CD8-positive, alpha-beta memory T cell (primary cell): Measurements from ENCODE around the gene HSF2BP. TPM values are rescaled to one million over a fixed set of nuclear protein-coding genes. Genes with fewer than 3 reads are reported as not detected.

Source experiments
- CTCF ChIA-PET: fragments of 350-600 bp; sonication (Branson Sonifier 250); formaldehyde crosslinking; loops from one replicate; lab custom pipeline; 2021; ENCODE audit warnings: antibody characterized with exemption; lab: Charles Lee
- POLR2A ChIA-PET: fragments of 350-600 bp; sonication (Branson Sonifier 250); formaldehyde crosslinking; loops from one replicate; lab custom pipeline; 2021; ENCODE audit warnings: antibody characterized with exemption; lab: Charles Lee
- DNase-seq, 5 donors: peaks; one replicate each; pipeline versions ENCODE4 v3.0.0 to v3.0.0-alpha.2; 2020 to 2022; ENCODE audit warnings: mixed read lengths in 1 of 5
- H3K27ac ChIP-seq: one replicate; pipeline ENCODE4 v1.7.0; 2013; ENCODE audit warnings: low read depth, mild to moderate bottlenecking, low read length, moderate library complexity
- H3K27me3 ChIP-seq: 2 replicates; pipeline ENCODE4 v1.7.0; 2013; ENCODE audit warnings: low read length, mild to moderate bottlenecking; ENCODE audit not compliant: insufficient read depth, poor library complexity, severe bottlenecking
- H3K36me3 ChIP-seq: 2 replicates; pipeline ENCODE4 v1.7.0; 2013; ENCODE audit warnings: mild to moderate bottlenecking, low read length, moderate library complexity; ENCODE audit not compliant: insufficient read depth
- H3K4me1 ChIP-seq: 2 replicates; pipeline ENCODE4 v1.7.0; 2013; ENCODE audit warnings: mild to moderate bottlenecking, low read length, moderate library complexity; ENCODE audit not compliant: insufficient read depth
- H3K4me3 ChIP-seq: 2 replicates; pipeline ENCODE4 v1.7.0; 2013; ENCODE audit warnings: mild to moderate bottlenecking, low read length
- H3K9me3 ChIP-seq: 2 replicates; pipeline ENCODE4 v1.7.0; 2013; ENCODE audit warnings: mild to moderate bottlenecking, low read length
- H3K27ac Mint-ChIP-seq, 8 donors: one replicate each; pipeline ENCODE4 v1.8.0; 2020 to 2021; ENCODE audit warnings: mixed read lengths in 8 of 8, mild to moderate bottlenecking in 6 of 8, inconsistent platforms in 3 of 8, moderate library complexity in 3 of 8
- H3K27me3 Mint-ChIP-seq, 2 donors: one replicate each; pipeline ENCODE4 v1.8.0; 2020 to 2021; ENCODE audit warnings: mixed read lengths in 2 of 2, mild to moderate bottlenecking in 1 of 2, moderate library complexity in 1 of 2
- H3K36me3 Mint-ChIP-seq, 3 donors: one replicate each; pipeline ENCODE4 v1.8.0; 2020 to 2021; ENCODE audit warnings: mixed read lengths in 3 of 3, inconsistent platforms in 1 of 3, mild to moderate bottlenecking in 1 of 3
- H3K4me1 Mint-ChIP-seq, 3 donors: one replicate each; pipeline ENCODE4 v1.8.0; 2020 to 2021; ENCODE audit warnings: mixed read lengths in 3 of 3, inconsistent platforms in 1 of 3, mild to moderate bottlenecking in 1 of 3
- H3K4me3 Mint-ChIP-seq, 7 donors: one replicate each; pipeline ENCODE4 v1.8.0; 2020 to 2021; ENCODE audit warnings: mixed read lengths in 7 of 7, mild to moderate bottlenecking in 6 of 7, moderate library complexity in 4 of 7, inconsistent platforms in 2 of 7
- H3K9me3 Mint-ChIP-seq, 5 donors: one replicate each; pipeline ENCODE4 v1.8.0; 2020 to 2022; ENCODE audit warnings: mixed read lengths in 5 of 5, mild to moderate bottlenecking in 3 of 5, moderate library complexity in 2 of 5, inconsistent platforms in 1 of 5
- polyA plus RNA-seq: library from polyadenylated mRNA; unstranded; fragments of 300-500 nt; fragmentation: Illumina TruSeq; gene quantifications from one replicate; pipeline ENCODE4 v1.2.3, GENCODE V29; 2021
- total RNA-seq, 2 experiments: library from RNA; stranded (reverse); gene quantifications; one replicate each; pipeline ENCODE4 v1.2.3, GENCODE V29; 2021

HSF2BP gene
- total RNA-seq (1 to 10 TPM in 1 of 2 experiments, under 1 TPM in 1; 0.53 to 1.4 TPM), polyA plus RNA-seq (0.28 TPM)

GRCh38 chr21:43659136-43660000, at the start of gene HSF2BP, which contains the start of gene RRP1B:
Gene HSF2BP, minus strand, starts transcription at chr21:43659488. Its CDS starts 1,392 bp downstream, at chr21:43658096.
Gene RRP1B, plus strand, starts transcription at chr21:43659560. Its CDS starts 105 bp downstream, at chr21:43659665.
- Mint-ChIP-seq H3K9me3 (no peaks in the 10 kb centered on the region), H3K27me3 (no peaks in the 10 kb centered on the region), H3K36me3 (peaks cover 0 to 31% (median 3%) of the 10 kb centered on the region in 3 donors), H3K4me3 (peak within 1 kb of the TSS; percentile 89 to 96 (median 94)), H3K4me1 (peaks cover 38 to 44% (median 40%) of the 10 kb centered on the region in 3 donors), H3K27ac (peak within 1 kb of the TSS; percentile 89 to 99 (median 96))
- H3K27ac ChIP-seq, result peak within 1 kb of the TSS; percentile 95
- peak within 1 kb of the TSS; percentile 100 for H3K4me3 ChIP-seq
- H3K9me3 ChIP-seq, result no peaks in the 10 kb centered on the region
- no peaks in the 10 kb centered on the region for H3K27me3 ChIP-seq
- POLR2A ChIA-PET, result interaction anchor here (0.5 to 0.6 kb wide), 2 partner anchors 99 to 229 kb away, joined by 4 read pairs; no protein-coding TSS in a partner anchor
- peaks cover 32% of the 10 kb centered on the region for H3K4me1 ChIP-seq
- CTCF ChIA-PET, result interaction anchor here (0.9 kb wide), 1 partner anchor 13 kb away, joined by 3 read pairs; no protein-coding TSS in a partner anchor
- H3K36me3 ChIP-seq, result peaks cover 5% of the 10 kb centered on the region
- peak; percentile 66 to 86 (median 80) for DNase-seq

GRCh38 chr21:43708745-43709381, 49.6 kb upstream of the HSF2BP start:
- H3K27me3 ChIP-seq, result no peaks in the 10 kb centered on the region
- ChIA-PET POLR2A (no interaction called here), CTCF (interaction anchor here (1.5 kb wide), 1 partner anchor 21 kb away, joined by 3 read pairs; no protein-coding TSS in a partner anchor)
- peaks cover 0 to 8% (median 0%) of the 10 kb centered on the region in 3 donors for H3K4me1 Mint-ChIP-seq
- no peaks in the 10 kb centered on the region for H3K27me3 Mint-ChIP-seq
- no peak overlapping the region for H3K27ac ChIP-seq
- H3K4me3 Mint-ChIP-seq, result no peak overlapping the region
- H3K9me3 Mint-ChIP-seq, result no peaks in the 10 kb centered on the region
- H3K4me3 ChIP-seq, result no peak overlapping the region
- no peaks in the 10 kb centered on the region for H3K4me1 ChIP-seq
- no peaks in the 10 kb centered on the region for H3K9me3 ChIP-seq
- DNase-seq, result no peak
- no peaks in the 10 kb centered on the region for H3K36me3 ChIP-seq
- peaks cover 0 to 2% (median 0%) of the 10 kb centered on the region in 3 donors for H3K36me3 Mint-ChIP-seq
- H3K27ac Mint-ChIP-seq, result no peak overlapping the region

- Histone ChIP-seq H3K9me3 (no peaks in the 10 kb centered on the region), H3K36me3 (no peaks in the 10 kb centered on the region), H3K27ac (no peak overlapping the region), H3K4me3 (no peak overlapping the region), H3K4me1 (no peaks in the 10 kb centered on the region), H3K27me3 (no peaks in the 10 kb centered on the region)
- peaks cover 0 to 2% (median 0%) of the 10 kb centered on the region in 3 donors for H3K36me3 Mint-ChIP-seq
- H3K4me1 Mint-ChIP-seq, result peaks cover 4 to 20% (median 10%) of the 10 kb centered on the region in 3 donors
- peak overlapping the region in 1 of 8 donors; percentile 86 for H3K27ac Mint-ChIP-seq
- ChIA-PET CTCF (interaction anchor here (1.5 kb wide), 1 partner anchor 22 kb away, joined by 3 read pairs; no protein-coding TSS in a partner anchor), POLR2A (no interaction called here)
- H3K9me3 Mint-ChIP-seq, result no peaks in the 10 kb centered on the region
- H3K4me3 Mint-ChIP-seq, result peak overlapping the region in 1 of 7 donors; percentile 61
- H3K27me3 Mint-ChIP-seq, result peaks cover 0 to 2% of the 10 kb centered on the region in 2 donors
- DNase-seq, result no peak
Measured at GRCh38 chr21:43707462-43707861, 48.2 kb upstream of the HSF2BP start.

- peaks cover 4 to 41% (median 14%) of the 10 kb centered on the region in 3 donors for H3K4me1 Mint-ChIP-seq
- peaks cover 1 to 4% (median 2%) of the 10 kb centered on the region in 3 donors for H3K36me3 Mint-ChIP-seq
- Histone ChIP-seq H3K9me3 (no peaks in the 10 kb centered on the region), H3K27me3 (no peaks in the 10 kb centered on the region), H3K27ac (no peak overlapping the region), H3K36me3 (no peaks in the 10 kb centered on the region), H3K4me3 (no peak overlapping the region), H3K4me1 (no peaks in the 10 kb centered on the region)
- ChIA-PET POLR2A (no interaction called here), CTCF (no interaction called here)
- peak overlapping the region in 6 of 7 donors; percentile 34 to 74 (median 66) for H3K4me3 Mint-ChIP-seq
- DNase-seq, result peak in 4 of 5 donors; percentile 11 to 60 (median 34)
- H3K27ac Mint-ChIP-seq, result peak overlapping the region in 6 of 8 donors; percentile 27 to 81 (median 61)
- peaks cover 0 to 2% of the 10 kb centered on the region in 2 donors for H3K27me3 Mint-ChIP-seq
- no peaks in the 10 kb centered on the region for H3K9me3 Mint-ChIP-seq
Measured at GRCh38 chr21:43703035-43703880, 44.0 kb upstream of the HSF2BP start.

- ChIA-PET POLR2A (interaction anchor here (0.5 kb wide), 1 partner anchor 11 kb away, joined by 9 read pairs; no protein-coding TSS in a partner anchor), CTCF (no interaction called here)
- Histone ChIP-seq H3K27ac (no peak overlapping the region), H3K4me3 (no peak overlapping the region), H3K27me3 (no peaks in the 10 kb centered on the region), H3K9me3 (no peaks in the 10 kb centered on the region), H3K36me3 (no peaks in the 10 kb centered on the region), H3K4me1 (no peaks in the 10 kb centered on the region)
- Mint-ChIP-seq H3K4me1 (peaks cover 4 to 41% (median 16%) of the 10 kb centered on the region in 3 donors), H3K9me3 (no peaks in the 10 kb centered on the region), H3K27me3 (peaks cover 0 to 2% of the 10 kb centered on the region in 2 donors), H3K27ac (peak overlapping the region in 5 of 8 donors; percentile 51 to 81 (median 70)), H3K36me3 (peaks cover 3 to 4% (median 3%) of the 10 kb centered on the region in 3 donors), H3K4me3 (peak overlapping the region in 6 of 7 donors; percentile 34 to 74 (median 66))
- no peak for DNase-seq
Measured at GRCh38 chr21:43702785-43703034, 43.4 kb upstream of the HSF2BP start.

GRCh38 chr21:43701936-43702784, 42.9 kb upstream of the HSF2BP start:
- H3K27ac Mint-ChIP-seq, result peak overlapping the region in 2 of 8 donors; percentile 23 to 70

More at GRCh38 chr21:43701936-43702784, 42.9 kb upstream of the HSF2BP start:
- H3K27me3 Mint-ChIP-seq, result peaks cover 0 to 2% of the 10 kb centered on the region in 2 donors
- Histone ChIP-seq H3K27ac (no peak overlapping the region), H3K27me3 (no peaks in the 10 kb centered on the region), H3K9me3 (no peaks in the 10 kb centered on the region), H3K4me3 (no peak overlapping the region), H3K4me1 (no peaks in the 10 kb centered on the region), H3K36me3 (no peaks in the 10 kb centered on the region)
- peak overlapping the region in 3 of 7 donors; percentile 54 to 71 (median 57) for H3K4me3 Mint-ChIP-seq
- H3K4me1 Mint-ChIP-seq, result peaks cover 4 to 38% (median 19%) of the 10 kb centered on the region in 3 donors
- ChIA-PET POLR2A (interaction anchor here (0.5 kb wide), 1 partner anchor 11 kb away, joined by 9 read pairs; no protein-coding TSS in a partner anchor), CTCF (no interaction called here)
- no peak for DNase-seq
- no peaks in the 10 kb centered on the region for H3K9me3 Mint-ChIP-seq
- peaks cover 3 to 4% (median 4%) of the 10 kb centered on the region in 3 donors for H3K36me3 Mint-ChIP-seq
